GM12878 (cell line): ENCODE data around the gene RANBP9. TPM values are rescaled to one million over a fixed set of nuclear protein-coding genes. Genes with fewer than 3 reads are reported as not detected.

Experiments used
- ATF7 ChIP-seq: fragments of 450-650 bp; IDR thresholded peaks from 2 replicates; pipeline ENCODE4 v1.6.1; 2016; ENCODE audit warnings: low read depth, mild to moderate bottlenecking
- BHLHE40 ChIP-seq, 2 experiments: fragments of 450-650 bp in 1 of 2; IDR thresholded peaks; 2 replicates each; pipeline ENCODE4 v1.6.1; 2011 to 2017; ENCODE audit warnings: low read depth in 2 of 2, borderline replicate concordance in 1 of 2, improper control_type of control experiment in 1 of 2, low read length in 1 of 2, mild to moderate bottlenecking in 1 of 2
- JUND ChIP-seq: IDR thresholded peaks from 2 replicates; pipeline ENCODE4 v1.6.1; 2012; ENCODE audit warnings: low read depth, mild to moderate bottlenecking, low read length, improper control_type of control experiment, moderate library complexity
- MTA2 ChIP-seq: fragments of 450-650 bp; IDR thresholded peaks from 2 replicates; pipeline ENCODE4 v1.6.1; 2016; ENCODE audit warnings: low read depth, mild to moderate bottlenecking, moderate library complexity
- NFYB ChIP-seq: IDR thresholded peaks from 2 replicates; pipeline ENCODE4 v1.6.1; 2011; ENCODE audit warnings: low read depth, mild to moderate bottlenecking, low read length, improper control_type of control experiment, moderate library complexity; ENCODE audit not compliant: insufficient read depth
- NR2F1 ChIP-seq: fragments of 450-650 bp; conservative IDR thresholded peaks from 2 replicates; pipeline ENCODE4 v1.6.1; 2017; ENCODE audit warnings: mild to moderate bottlenecking
- POLR2AphosphoS2 ChIP-seq: IDR thresholded peaks from 2 replicates; pipeline ENCODE4 v1.6.1; 2011; ENCODE audit warnings: low read depth, mild to moderate bottlenecking, low read length, improper control_type of control experiment, moderate library complexity
- RAD51 ChIP-seq: fragments of 450-650 bp; IDR thresholded peaks from 2 replicates; pipeline ENCODE4 v1.6.1; 2016; ENCODE audit warnings: moderate library complexity, mild to moderate bottlenecking, inconsistent platforms
- RELA ChIP-seq: fragments of 450-650 bp; IDR thresholded peaks from 2 replicates; pipeline ENCODE4 v1.8.0; 2014; ENCODE audit warnings: borderline replicate concordance; ENCODE audit not compliant: partially characterized antibody
- SMAD5 ChIP-seq: IDR thresholded peaks from 2 replicates; pipeline ENCODE4 v1.6.1; 2016; ENCODE audit warnings: antibody characterized with exemption, low read depth
- SMARCA5 ChIP-seq: fragments of 450-650 bp; IDR thresholded peaks from 2 replicates; pipeline ENCODE4 v1.6.1; 2017; ENCODE audit warnings: mild to moderate bottlenecking
- SPI1 ChIP-seq: IDR thresholded peaks from 2 replicates; pipeline ENCODE4 v1.6.1; 2011; ENCODE audit warnings: low read depth, mild to moderate bottlenecking, low read length, moderate library complexity, borderline replicate concordance; ENCODE audit not compliant: insufficient read depth
- SUZ12 ChIP-seq: fragments of 200-600 bp; sonication (generic); IDR thresholded peaks from one replicate; pipeline ENCODE4 v1.6.1; 2018; ENCODE audit warnings: antibody characterized with exemption, mild to moderate bottlenecking; ENCODE audit not compliant: unreplicated experiment
- TBL1XR1 ChIP-seq: IDR thresholded peaks from 2 replicates; pipeline ENCODE4 v1.6.1; 2012; ENCODE audit warnings: low read depth, low read length, improper control_type of control experiment
- USF1 ChIP-seq: IDR thresholded peaks from 2 replicates; pipeline ENCODE4 v1.6.1; 2011; ENCODE audit warnings: borderline replicate concordance, low read depth, mild to moderate bottlenecking, moderate library complexity, mixed read lengths, low read length; ENCODE audit not compliant: insufficient read depth; ENCODE audit errors: extremely low read length
- ZBED1 ChIP-seq: IDR thresholded peaks from 2 replicates; pipeline ENCODE4 v1.6.1; 2016; ENCODE audit warnings: borderline replicate concordance
- ZNF24 ChIP-seq: fragments of 450-650 bp; IDR thresholded peaks from 2 replicates; pipeline ENCODE4 v1.6.1; 2017; ENCODE audit warnings: antibody characterized with exemption, mild to moderate bottlenecking
- polyA plus RNA-seq, 11 experiments: library from polyadenylated mRNA; depleted of rRNA in 4 of 11; unstranded in 6 of 11; stranded (reverse) in 5 of 11; fragments of >200 nt; fragmentation: Nextera tagmentation in 4 of 11; fragmentation: Illumina TruSeq in 1 of 11; extraction: Ambion mirVana in 4 of 11; extraction: Trizol in 1 of 11; gene quantifications; 1 replicate in 1 of 11; 2 replicates in 10 of 11; pipeline versions ENCODE4 v1.2.1 to v1.2.3, GENCODE V29; 2011 to 2016; ENCODE audit warnings: inconsistent platforms in 2 of 11, missing spikeins in 2 of 11, low read depth in 1 of 11
- total RNA-seq, 4 experiments: library from RNA; depleted of rRNA in 3 of 4; stranded (reverse); fragments of >200 nt in 3 of 4; fragmentation: Illumina TruSeq in 1 of 4; extraction: Trizol in 1 of 4; gene quantifications; 2 replicates each; pipeline versions ENCODE4 v1.2.1 to v1.2.3, GENCODE V29; 2013 to 2021
- TF ChIP-seq, protein P1 (sequence below): IDR thresholded peaks from 2 replicates; pipeline ENCODE4 v1.6.1; 2012; ENCODE audit warnings: improper control_type of control experiment, low read depth, low read length; ENCODE audit not compliant: insufficient replicate concordance
- TF ChIP-seq, protein P2 (sequence below): IDR thresholded peaks from 2 replicates; pipeline ENCODE4 v1.6.1; 2012; ENCODE audit warnings: low read length, inconsistent platforms
- TF ChIP-seq, protein P3 (sequence below): IDR thresholded peaks from 2 replicates; pipeline ENCODE4 v1.6.1; 2012; ENCODE audit warnings: low read depth, low read length, improper control_type of control experiment
- TF ChIP-seq, protein P4 (sequence below): fragments of 450-650 bp; IDR thresholded peaks from 2 replicates; pipeline ENCODE4 v1.6.1; 2017; ENCODE audit warnings: low read depth, mild to moderate bottlenecking, moderate library complexity

The RANBP9 gene
- total and polyA plus RNA-seq, 10 of the 15 experiments (the other 5 are each of a cell fraction or from before 2014, with no cell fraction given): 3.7 to 43.1 (median 16.2) TPM

- no peak for TF ChIP-seq MTA2
- TF ChIP-seq, protein P1, sequence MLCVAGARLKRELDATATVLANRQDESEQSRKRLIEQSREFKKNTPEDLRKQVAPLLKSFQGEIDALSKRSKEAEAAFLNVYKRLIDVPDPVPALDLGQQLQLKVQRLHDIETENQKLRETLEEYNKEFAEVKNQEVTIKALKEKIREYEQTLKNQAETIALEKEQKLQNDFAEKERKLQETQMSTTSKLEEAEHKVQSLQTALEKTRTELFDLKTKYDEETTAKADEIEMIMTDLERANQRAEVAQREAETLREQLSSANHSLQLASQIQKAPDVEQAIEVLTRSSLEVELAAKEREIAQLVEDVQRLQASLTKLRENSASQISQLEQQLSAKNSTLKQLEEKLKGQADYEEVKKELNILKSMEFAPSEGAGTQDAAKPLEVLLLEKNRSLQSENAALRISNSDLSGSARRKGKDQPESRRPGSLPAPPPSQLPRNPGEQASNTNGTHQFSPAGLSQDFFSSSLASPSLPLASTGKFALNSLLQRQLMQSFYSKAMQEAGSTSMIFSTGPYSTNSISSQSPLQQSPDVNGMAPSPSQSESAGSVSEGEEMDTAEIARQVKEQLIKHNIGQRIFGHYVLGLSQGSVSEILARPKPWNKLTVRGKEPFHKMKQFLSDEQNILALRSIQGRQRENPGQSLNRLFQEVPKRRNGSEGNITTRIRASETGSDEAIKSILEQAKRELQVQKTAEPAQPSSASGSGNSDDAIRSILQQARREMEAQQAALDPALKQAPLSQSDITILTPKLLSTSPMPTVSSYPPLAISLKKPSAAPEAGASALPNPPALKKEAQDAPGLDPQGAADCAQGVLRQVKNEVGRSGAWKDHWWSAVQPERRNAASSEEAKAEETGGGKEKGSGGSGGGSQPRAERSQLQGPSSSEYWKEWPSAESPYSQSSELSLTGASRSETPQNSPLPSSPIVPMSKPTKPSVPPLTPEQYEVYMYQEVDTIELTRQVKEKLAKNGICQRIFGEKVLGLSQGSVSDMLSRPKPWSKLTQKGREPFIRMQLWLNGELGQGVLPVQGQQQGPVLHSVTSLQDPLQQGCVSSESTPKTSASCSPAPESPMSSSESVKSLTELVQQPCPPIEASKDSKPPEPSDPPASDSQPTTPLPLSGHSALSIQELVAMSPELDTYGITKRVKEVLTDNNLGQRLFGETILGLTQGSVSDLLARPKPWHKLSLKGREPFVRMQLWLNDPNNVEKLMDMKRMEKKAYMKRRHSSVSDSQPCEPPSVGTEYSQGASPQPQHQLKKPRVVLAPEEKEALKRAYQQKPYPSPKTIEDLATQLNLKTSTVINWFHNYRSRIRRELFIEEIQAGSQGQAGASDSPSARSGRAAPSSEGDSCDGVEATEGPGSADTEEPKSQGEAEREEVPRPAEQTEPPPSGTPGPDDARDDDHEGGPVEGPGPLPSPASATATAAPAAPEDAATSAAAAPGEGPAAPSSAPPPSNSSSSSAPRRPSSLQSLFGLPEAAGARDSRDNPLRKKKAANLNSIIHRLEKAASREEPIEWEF: no peak
- TF ChIP-seq ATF7: no peak
- TF ChIP-seq, protein P2, sequence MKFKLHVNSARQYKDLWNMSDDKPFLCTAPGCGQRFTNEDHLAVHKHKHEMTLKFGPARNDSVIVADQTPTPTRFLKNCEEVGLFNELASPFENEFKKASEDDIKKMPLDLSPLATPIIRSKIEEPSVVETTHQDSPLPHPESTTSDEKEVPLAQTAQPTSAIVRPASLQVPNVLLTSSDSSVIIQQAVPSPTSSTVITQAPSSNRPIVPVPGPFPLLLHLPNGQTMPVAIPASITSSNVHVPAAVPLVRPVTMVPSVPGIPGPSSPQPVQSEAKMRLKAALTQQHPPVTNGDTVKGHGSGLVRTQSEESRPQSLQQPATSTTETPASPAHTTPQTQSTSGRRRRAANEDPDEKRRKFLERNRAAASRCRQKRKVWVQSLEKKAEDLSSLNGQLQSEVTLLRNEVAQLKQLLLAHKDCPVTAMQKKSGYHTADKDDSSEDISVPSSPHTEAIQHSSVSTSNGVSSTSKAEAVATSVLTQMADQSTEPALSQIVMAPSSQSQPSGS: peak; percentile 94
- TF ChIP-seq NR2F1: no peak
- TF ChIP-seq BHLHE40 (IDR thresholded peaks at IDR 0.05; ENCODE audit: borderline replicate concordance in 1 of 2, low read depth in 2 of 2, low read length in 1 of 2): no peak
- no peak; the same call in 1 of the 2 replicates for TF ChIP-seq ZBED1
- TF ChIP-seq, protein P3, sequence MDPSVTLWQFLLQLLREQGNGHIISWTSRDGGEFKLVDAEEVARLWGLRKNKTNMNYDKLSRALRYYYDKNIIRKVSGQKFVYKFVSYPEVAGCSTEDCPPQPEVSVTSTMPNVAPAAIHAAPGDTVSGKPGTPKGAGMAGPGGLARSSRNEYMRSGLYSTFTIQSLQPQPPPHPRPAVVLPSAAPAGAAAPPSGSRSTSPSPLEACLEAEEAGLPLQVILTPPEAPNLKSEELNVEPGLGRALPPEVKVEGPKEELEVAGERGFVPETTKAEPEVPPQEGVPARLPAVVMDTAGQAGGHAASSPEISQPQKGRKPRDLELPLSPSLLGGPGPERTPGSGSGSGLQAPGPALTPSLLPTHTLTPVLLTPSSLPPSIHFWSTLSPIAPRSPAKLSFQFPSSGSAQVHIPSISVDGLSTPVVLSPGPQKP: no peak
- TF ChIP-seq POLR2AphosphoS2: no peak
- TF ChIP-seq RELA: no peak
- no peak for TF ChIP-seq NFYB
- TF ChIP-seq, protein P4, sequence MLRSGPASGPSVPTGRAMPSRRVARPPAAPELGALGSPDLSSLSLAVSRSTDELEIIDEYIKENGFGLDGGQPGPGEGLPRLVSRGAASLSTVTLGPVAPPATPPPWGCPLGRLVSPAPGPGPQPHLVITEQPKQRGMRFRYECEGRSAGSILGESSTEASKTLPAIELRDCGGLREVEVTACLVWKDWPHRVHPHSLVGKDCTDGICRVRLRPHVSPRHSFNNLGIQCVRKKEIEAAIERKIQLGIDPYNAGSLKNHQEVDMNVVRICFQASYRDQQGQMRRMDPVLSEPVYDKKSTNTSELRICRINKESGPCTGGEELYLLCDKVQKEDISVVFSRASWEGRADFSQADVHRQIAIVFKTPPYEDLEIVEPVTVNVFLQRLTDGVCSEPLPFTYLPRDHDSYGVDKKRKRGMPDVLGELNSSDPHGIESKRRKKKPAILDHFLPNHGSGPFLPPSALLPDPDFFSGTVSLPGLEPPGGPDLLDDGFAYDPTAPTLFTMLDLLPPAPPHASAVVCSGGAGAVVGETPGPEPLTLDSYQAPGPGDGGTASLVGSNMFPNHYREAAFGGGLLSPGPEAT: no peak
- TF ChIP-seq TBL1XR1: no peak
- no peak for TF ChIP-seq ZNF24
- no peak for TF ChIP-seq SPI1
- no peak for TF ChIP-seq RAD51
- no peak for TF ChIP-seq SUZ12
- TF ChIP-seq USF1: no peak
- TF ChIP-seq JUND: no peak
- no peak for TF ChIP-seq SMARCA5
- TF ChIP-seq SMAD5: no peak
Observed at GRCh38 chr6:13715444-13715883, 3.8 kb upstream of the RANBP9 start (continued).
